Measurements from ENCODE around the gene UROS.

- TF ChIP-seq, protein P1, sequence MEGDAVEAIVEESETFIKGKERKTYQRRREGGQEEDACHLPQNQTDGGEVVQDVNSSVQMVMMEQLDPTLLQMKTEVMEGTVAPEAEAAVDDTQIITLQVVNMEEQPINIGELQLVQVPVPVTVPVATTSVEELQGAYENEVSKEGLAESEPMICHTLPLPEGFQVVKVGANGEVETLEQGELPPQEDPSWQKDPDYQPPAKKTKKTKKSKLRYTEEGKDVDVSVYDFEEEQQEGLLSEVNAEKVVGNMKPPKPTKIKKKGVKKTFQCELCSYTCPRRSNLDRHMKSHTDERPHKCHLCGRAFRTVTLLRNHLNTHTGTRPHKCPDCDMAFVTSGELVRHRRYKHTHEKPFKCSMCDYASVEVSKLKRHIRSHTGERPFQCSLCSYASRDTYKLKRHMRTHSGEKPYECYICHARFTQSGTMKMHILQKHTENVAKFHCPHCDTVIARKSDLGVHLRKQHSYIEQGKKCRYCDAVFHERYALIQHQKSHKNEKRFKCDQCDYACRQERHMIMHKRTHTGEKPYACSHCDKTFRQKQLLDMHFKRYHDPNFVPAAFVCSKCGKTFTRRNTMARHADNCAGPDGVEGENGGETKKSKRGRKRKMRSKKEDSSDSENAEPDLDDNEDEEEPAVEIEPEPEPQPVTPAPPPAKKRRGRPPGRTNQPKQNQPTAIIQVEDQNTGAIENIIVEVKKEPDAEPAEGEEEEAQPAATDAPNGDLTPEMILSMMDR (conservative IDR thresholded peaks at IDR 0.05; ENCODE audit: low read length) = no peak
- no peak for TF ChIP-seq EZH2phosphoT487 (IDR thresholded peaks at IDR 0.05; ENCODE audit: borderline replicate concordance)
Observed at GRCh38 chr10:125828311-125828710, 5.3 kb upstream of the UROS start.

Measured in Loucy (cell line).